ENCODE measurements around the gene PRXL2A. TPM values are rescaled to one million over a fixed set of nuclear protein-coding genes. Genes with fewer than 3 reads are reported as not detected.

Gene PRXL2A
- polyA plus RNA-seq, 1 of the 3 experiments (the other 2 are of a cell fraction): 15.6 TPM

- Histone ChIP-seq H3F3A (replicated peaks; ENCODE audit: insufficient read depth) (peaks cover 3% of the 10 kb centered on the region), H3K4me3 (ENCODE audit: low read depth in 2 of 2, low read length in 1 of 2) (no peak overlapping the region), H3K27me3 (ENCODE audit: insufficient read depth) (no peaks in the 10 kb centered on the region), H3K27ac (ENCODE audit: low read depth in 2 of 2, low read length in 1 of 2) (no peak overlapping the region), H4K20me1 (ENCODE audit: insufficient read depth) (no peaks in the 10 kb centered on the region), H2AFZ (ENCODE audit: low read depth) (no peak overlapping the region), H3K9me3 (no peaks in the 10 kb centered on the region), H3K4me1 (ENCODE audit: control insufficient read depth in 1 of 2, insufficient read depth in 2 of 2, low read depth in 1 of 2, low read length in 1 of 2) (peaks cover 10 to 17% of the 10 kb centered on the region in 2 experiments), H3K9me2 (no peaks in the 10 kb centered on the region), H3K4me2 (no peak overlapping the region), H3K79me2 (ENCODE audit: insufficient read depth) (no peaks in the 10 kb centered on the region), H3K9ac (no peak overlapping the region), H3K36me3 (replicated peaks in 1 of 2; ENCODE audit: control insufficient read depth in 1 of 2, insufficient read depth in 2 of 2, low read length in 1 of 2) (no peaks in the 10 kb centered on the region)
- 97% methylated on average over 4 of the region's 4 CpGs for WGBS (ENCODE audit: low lambda C conversion rate)
- no peak for TF ChIP-seq PBX3 (IDR thresholded peaks at IDR 0.05)
- no peak for TF ChIP-seq RAD21 (IDR thresholded peaks at IDR 0.05; ENCODE audit: low read length)
- TF ChIP-seq FOSL2 (IDR thresholded peaks at IDR 0.05; ENCODE audit: borderline replicate concordance, low read depth): no peak
- TF ChIP-seq SIN3A (IDR thresholded peaks at IDR 0.05; ENCODE audit: borderline replicate concordance, low read depth, low read length): no peak
- TF ChIP-seq USF1 (IDR thresholded peaks at IDR 0.05; ENCODE audit: borderline replicate concordance, low read depth): no peak
- TF ChIP-seq TEAD4 (IDR thresholded peaks at IDR 0.05; ENCODE audit: borderline replicate concordance, insufficient read depth): no peak
- no peak for TF ChIP-seq YY1 (IDR thresholded peaks at IDR 0.05; ENCODE audit: low read depth)
- TF ChIP-seq RXRA (IDR thresholded peaks at IDR 0.05; ENCODE audit: borderline replicate concordance, low read depth): no peak
- TF ChIP-seq GABPA (IDR thresholded peaks at IDR 0.05; ENCODE audit: low read depth): no peak
- no peak for TF ChIP-seq FOXM1 (IDR thresholded peaks at IDR 0.05; ENCODE audit: low read depth)
- no peak for TF ChIP-seq CHD2 (IDR thresholded peaks at IDR 0.05; ENCODE audit: low read length, partially characterized antibody)
- TF ChIP-seq MXI1 (IDR thresholded peaks at IDR 0.05; ENCODE audit: low read depth, low read length): no peak
- no peak for TF ChIP-seq POLR2AphosphoS5 (IDR thresholded peaks at IDR 0.05; ENCODE audit: low read depth, low read length)
- no peak for TF ChIP-seq NFIC (IDR thresholded peaks at IDR 0.05; ENCODE audit: borderline replicate concordance)
- TF ChIP-seq ZBTB33 (IDR thresholded peaks at IDR 0.05; ENCODE audit: borderline replicate concordance, low read depth): no peak
- TF ChIP-seq RCOR1 (IDR thresholded peaks at IDR 0.05; ENCODE audit: low read length): no peak
- no peak for TF ChIP-seq JUND (IDR thresholded peaks at IDR 0.05)
- POLR2A ChIA-PET: no interaction called here
- DNase-seq: no peak
- CTCF ChIA-PET: interaction anchor here (1.4 to 35.3 kb wide), 3 partner anchors 20 to 476 kb away, joined by 3 to 602 read pairs (median 7); no protein-coding TSS in a partner anchor
Measured at GRCh38 chr10:80448209-80448942, 40.0 kb downstream of the PRXL2A start.

Measured in SK-N-SH (cell line).